Nucleus accumbens (tissue), 56 donors: ENCODE measurements around the gene C1QTNF5.

Experiments used
- DNase-seq, 56 donors: peaks; one replicate each; lab custom pipeline; 2025; lab: John Stamatoyannopoulos, UW

Gene C1QTNF5

DNA sequence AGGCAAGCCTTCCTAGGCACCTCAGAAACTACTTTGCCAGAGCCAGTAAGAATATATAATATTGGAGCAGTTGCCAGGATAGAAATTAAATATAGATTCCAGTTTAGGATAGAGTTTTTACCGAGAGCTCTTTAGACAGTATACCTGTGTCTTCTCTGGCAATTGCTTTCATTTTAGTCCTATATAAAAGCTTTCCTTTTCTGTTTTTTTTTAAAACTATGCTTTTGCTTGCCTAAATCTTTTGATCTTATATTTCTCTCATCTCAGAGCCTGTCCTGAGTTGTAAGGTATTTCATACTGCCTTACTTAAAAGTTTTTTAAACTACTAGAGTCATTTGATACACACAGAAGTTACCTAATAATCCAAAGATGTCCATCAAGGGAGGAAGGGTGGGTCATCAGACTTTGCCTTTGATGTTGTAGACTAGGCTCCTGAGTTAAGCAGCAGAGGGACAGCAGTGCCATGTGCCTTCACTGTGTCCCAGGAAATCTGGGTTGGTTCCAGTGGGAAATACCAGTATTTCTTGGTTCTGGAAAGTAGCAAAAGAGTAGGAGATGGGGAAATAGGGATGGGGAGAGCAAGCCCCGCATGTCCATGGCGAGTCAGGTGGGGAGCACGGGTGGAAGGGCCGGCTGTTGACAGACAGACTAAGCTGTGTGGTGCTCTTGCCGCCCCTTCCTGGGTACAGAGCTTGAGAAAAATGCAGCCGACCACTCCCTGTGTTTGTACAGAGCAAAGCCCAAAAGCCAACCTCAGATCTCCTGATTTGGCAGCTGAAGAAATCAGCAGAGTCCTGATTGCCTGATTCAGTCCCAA lies 34.9 kb downstream of the C1QTNF5 start:
- no peak for DNase-seq

DNA sequence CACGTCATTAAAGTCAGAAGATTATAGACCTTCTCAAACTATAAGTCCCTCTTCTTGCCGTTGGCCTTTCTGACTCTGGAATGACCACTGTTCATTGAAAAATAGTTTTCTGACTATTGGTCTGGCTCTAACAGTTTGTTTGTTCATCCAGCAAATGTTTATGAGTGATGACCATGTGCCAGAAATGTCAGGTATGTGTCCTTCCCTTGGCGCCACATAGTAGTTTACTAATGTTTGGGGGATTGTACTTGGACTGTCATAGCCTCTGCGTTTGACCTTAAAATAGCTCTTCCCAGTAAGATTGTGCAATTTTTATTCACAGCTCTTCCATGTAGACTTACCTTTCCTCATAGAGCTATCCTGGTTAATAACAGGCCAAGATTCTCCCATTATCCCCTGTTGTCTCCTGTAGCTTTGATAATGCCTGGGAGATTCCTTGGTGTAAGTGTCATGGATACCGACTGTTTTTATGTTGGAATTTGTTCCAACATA lies 37.4 kb downstream of the C1QTNF5 start:
- no peak for DNase-seq

DNA sequence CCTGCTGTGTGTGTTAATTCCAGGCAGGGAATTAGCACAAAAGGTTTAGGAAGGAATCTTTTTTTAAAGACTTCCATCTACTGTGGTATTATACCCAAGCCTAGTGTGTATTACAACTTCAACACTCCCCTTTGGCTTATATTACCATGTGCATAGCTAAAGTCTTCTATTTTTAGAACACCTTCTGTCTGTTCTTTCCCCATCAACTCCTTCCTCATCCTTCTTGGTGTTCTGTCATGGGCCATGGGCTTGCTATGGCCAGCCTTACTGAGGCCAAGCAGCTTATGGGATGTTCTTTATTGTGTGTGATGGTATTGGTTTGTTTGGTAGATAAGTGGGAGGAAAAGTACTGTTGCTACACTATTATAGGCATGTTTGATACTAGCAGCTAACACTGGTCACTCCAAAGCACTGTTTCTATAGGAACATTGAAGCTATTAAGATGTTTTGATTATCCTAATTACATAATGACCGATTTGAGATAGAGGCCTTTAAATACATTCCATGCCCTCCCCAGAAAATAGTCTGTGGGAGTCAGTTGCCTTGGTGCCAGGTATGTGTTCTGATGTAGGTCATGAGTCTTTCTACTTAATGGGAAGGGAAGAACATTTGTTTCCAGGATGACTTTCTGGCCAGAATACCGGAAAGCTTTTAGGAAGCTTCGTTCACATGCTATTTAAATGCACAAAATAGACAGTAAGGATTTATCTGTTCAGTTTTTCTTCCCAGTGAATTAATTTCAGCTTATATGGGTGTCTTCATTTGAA lies 40.3 kb downstream of the C1QTNF5 start:
- no peak for DNase-seq

DNA sequence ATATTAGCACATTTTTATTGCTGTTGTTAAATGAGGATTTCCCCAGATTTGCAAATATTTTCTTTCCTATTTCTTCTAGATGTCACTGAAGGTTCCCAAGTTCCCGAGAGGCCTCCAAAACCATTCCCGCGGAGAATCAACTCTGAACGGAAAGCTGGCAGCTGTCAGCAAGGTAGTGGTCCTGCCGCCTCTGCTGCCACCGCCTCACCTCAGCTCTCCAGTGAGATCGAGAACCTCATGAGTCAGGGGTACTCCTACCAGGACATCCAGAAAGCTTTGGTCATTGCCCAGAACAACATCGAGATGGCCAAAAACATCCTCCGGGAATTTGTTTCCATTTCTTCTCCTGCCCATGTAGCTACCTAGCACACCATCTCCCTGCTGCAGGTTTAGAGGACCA lies 41.3 kb downstream of the C1QTNF5 start:
- DNase-seq = no peak

DNA sequence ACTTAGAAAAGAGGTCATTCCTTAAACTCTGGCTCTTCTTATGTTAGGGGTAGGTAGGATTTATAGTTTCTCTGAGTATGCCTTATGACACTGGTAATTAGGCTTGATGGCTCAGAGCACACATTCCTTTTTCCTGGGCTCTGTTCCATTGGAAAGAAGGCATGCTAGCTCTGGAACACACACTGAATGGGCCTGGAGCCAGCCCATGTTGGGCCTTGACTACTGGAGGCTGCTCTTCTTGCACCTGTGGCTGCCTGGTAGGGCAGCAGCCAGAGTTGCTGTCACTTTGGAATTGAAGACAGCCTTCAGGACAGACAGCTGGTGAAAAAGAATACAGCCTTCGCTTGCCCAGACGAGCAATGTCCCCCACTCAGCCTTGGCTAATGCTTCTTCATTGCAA lies 42.0 kb downstream of the C1QTNF5 start:
- no peak for DNase-seq

DNA sequence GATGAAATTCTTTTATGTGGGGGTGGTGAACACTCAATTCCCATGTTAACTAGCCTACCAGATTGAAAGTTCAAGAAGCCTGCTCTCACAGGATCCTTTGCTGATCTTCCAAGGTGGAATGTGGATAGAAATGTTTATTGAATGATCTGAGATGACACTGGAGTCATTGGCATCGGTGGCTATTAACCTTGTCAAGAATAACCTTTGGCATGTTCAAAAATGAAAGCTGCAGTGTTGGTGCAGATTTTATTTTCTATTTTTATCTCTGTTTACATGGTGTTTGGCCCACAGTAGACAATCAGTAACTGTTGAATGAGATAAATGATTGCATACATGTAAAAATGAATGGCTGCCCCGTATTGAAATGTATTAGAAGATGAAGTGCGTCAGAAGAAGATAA lies 42.7 kb downstream of the C1QTNF5 start:
- no peak for DNase-seq

DNA sequence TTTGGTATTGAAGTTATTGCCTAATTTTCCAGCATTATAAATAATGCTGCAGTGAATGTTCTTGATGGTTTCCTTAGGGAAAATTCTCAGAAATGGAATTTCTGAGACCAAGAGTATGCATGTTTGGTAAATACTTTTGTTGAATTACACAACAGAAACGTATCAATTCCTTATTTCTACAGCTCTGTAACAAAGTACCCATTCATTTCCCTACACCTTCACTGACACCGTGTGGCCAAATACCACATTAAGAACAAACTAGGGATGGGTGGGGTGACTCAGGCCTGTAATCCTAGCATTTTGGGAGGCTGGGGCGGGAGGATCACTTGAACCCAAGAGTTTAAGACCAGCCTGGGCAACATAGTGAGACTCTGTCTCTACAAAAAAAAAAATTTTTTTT lies 45.5 kb downstream of the C1QTNF5 start:
- no peak for DNase-seq

DNA sequence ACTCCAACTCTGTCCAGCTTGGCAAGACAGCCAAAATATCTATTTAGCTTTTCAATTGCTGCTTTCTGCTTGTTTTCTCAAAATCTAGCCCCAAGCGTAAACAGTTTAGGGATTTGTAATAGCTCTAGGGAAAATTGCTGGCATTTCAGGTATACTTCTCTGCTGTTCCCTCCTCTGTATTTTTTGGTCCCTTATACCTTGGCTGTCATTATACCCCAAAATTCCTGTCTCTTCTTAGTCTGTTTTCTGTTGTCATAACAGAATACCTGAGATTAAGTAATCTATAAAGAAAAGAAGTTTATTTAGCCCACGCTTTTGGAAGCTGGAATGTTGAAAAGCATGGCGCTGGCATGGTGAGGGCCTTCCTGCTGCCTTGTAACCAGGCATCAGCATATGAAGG lies 47.2 kb downstream of the C1QTNF5 start:
- no peak for DNase-seq

DNA sequence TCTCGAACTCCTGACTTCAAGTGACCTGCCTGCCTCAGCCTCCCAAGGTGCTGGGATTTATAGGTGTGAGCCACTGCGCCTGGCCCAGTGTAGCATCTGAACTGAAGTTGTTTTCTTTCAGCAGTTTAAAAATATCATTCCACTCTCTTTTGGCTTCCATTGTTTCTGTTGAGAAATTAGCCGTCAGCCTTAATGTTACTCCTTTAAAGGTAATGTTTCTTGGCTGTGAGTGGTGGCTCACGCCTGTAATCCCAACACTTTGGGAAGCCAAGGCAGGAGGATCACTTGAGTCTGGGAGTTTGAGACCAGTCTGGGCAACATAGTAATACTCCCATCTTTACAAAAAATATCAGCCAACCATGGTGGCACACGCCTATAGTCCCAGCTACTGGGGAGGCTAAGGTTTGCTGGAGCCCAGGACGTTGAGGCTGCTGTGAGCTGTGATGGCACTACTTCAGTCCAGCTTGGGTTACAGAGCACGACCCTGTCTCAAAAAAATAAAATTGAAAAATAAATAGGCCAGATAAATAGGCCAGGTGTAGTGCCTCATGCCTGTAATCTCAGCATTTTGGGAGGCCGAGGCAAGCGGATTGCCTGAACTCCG lies 49.7 kb downstream of the C1QTNF5 start:
- DNase-seq = no peak
